Right lobe of liver (tissue), 6 donors: ENCODE data around the gene NAALADL2. TPM values are rescaled to one million over a fixed set of nuclear protein-coding genes. Genes with fewer than 3 reads are reported as not detected.

Source experiments
- ATAC-seq, 4 donors: fragments of 200-7000 bp; cut with Tn5 transposase; one replicate each; pipeline ENCODE4 v1.9.1; 2020; ENCODE audit warnings: mild to moderate bottlenecking in 4 of 4, moderate library complexity in 4 of 4
- DNase-seq, 3 donors: peaks; one replicate each; pipeline ENCODE4 v3.0.0-alpha.2; 2020
- H3K27ac ChIP-seq, 3 donors: fragments of 200-600 bp; one replicate each; pipeline ENCODE4 v1.8.0; 2022
- H3K27me3 ChIP-seq, 2 donors: fragments of 200-600 bp; one replicate each; pipeline ENCODE4 v1.8.0; 2022
- H3K36me3 ChIP-seq, 4 donors: fragments of 200-600 bp; sonication (generic) in 1 of 4; one replicate each; pipeline versions ENCODE4 v1.5.1 to v1.8.0; 2017 to 2022; ENCODE audit warnings: control low read depth in 1 of 4
- H3K4me1 ChIP-seq, 4 donors: fragments of 200-600 bp; sonication (generic) in 1 of 4; one replicate each; pipeline versions ENCODE4 v1.5.1 to v1.8.0; 2017 to 2022; ENCODE audit warnings: control low read depth in 1 of 4
- H3K4me3 ChIP-seq, 3 donors: fragments of 200-600 bp; one replicate each; pipeline ENCODE4 v1.8.0; 2022
- H3K9me3 ChIP-seq, 4 donors: fragments of 200-600 bp; sonication (generic) in 1 of 4; one replicate each; pipeline versions ENCODE4 v1.5.1 to v1.8.0; 2017 to 2022; ENCODE audit warnings: control low read depth in 1 of 4
- POLR2A ChIP-seq: fragments of 450-650 bp; IDR thresholded peaks from one replicate; pipeline ENCODE4 v1.6.1; 2017; ENCODE audit warnings: antibody characterized with exemption, mild to moderate bottlenecking
- WGBS: methylation state at CpG from one replicate; pipeline ENCODE4 v1.1.6; 2018; ENCODE audit warnings: low coverage, low lambda C conversion rate; ENCODE audit not compliant: insufficient coverage; ENCODE audit errors: missing lambda C conversion rate; 5-methylcytosine and 5-hydroxymethylcytosine counted together
- intact Hi-C, 2 donors: fragments of 100-400 bp; cut with DNase I; formaldehyde crosslinking; loops; one replicate each; pipeline versions ENCODE4 v1.11.2 to v1.14.1; 2022
- total RNA-seq, 6 experiments: library from RNA; depleted of rRNA in 2 of 6; stranded (reverse); fragments of >200 nt in 2 of 6; fragmentation: NEBNext Ultra II Directional in 3 of 6; extraction: Animal tissue kit (Norgen Biotek cat#: 25700) in 3 of 6; gene quantifications; one replicate each; pipeline versions ENCODE4 v1.1.0 to v1.2.4, GENCODE V29; 2016 to 2023
- TF ChIP-seq, protein P1 (sequence below), 4 donors: fragments of 200-600 bp in 3 of 4; fragments of 450-650 bp in 1 of 4; IDR thresholded peaks; one replicate each; pipeline versions ENCODE4 v1.5.1 to v1.8.0; 2016 to 2022; ENCODE audit warnings: antibody characterized with exemption in 4 of 4, mild to moderate bottlenecking in 2 of 4
- donor health status: DM: no; HTN: yes; CAD: no.
- donor health status: DM: no; HTN: no; CAD: no.
- donor health status: DM: no; HTN: no; CAD: no.
- donor health status: DM: no; HTN: yes; CAD: no.
- donor health status: DM: no; HTN: yes; CAD: no.

The NAALADL2 gene
- total RNA-seq, 6 experiments from 2014 or later, result 0.86 to 4.9 (median 3.2) TPM

- intact Hi-C loops, result no loop called here
- H3K4me1 ChIP-seq, result peaks cover 0 to 10% (median 4%) of the 10 kb centered on the region in 4 donors
- WGBS, result 74% methylated on average over 5 of the region's 5 CpGs
- ATAC-seq (no peak), DNase-seq (no peak)
- H3K4me3 ChIP-seq, result no peak overlapping the region
- H3K9me3 ChIP-seq, result no peaks in the 10 kb centered on the region
- TF ChIP-seq POLR2A, result no peak
- TF ChIP-seq, protein P1, sequence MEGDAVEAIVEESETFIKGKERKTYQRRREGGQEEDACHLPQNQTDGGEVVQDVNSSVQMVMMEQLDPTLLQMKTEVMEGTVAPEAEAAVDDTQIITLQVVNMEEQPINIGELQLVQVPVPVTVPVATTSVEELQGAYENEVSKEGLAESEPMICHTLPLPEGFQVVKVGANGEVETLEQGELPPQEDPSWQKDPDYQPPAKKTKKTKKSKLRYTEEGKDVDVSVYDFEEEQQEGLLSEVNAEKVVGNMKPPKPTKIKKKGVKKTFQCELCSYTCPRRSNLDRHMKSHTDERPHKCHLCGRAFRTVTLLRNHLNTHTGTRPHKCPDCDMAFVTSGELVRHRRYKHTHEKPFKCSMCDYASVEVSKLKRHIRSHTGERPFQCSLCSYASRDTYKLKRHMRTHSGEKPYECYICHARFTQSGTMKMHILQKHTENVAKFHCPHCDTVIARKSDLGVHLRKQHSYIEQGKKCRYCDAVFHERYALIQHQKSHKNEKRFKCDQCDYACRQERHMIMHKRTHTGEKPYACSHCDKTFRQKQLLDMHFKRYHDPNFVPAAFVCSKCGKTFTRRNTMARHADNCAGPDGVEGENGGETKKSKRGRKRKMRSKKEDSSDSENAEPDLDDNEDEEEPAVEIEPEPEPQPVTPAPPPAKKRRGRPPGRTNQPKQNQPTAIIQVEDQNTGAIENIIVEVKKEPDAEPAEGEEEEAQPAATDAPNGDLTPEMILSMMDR (IDR thresholded peaks at IDR 0.05), result no peak
- H3K36me3 ChIP-seq, result no peaks in the 10 kb centered on the region
- no peaks in the 10 kb centered on the region for H3K27me3 ChIP-seq
- H3K27ac ChIP-seq, result no peak overlapping the region
These were observed 574.0 kb downstream of the NAALADL2 start for GRCh38 chr3:175433026-175433674.

DNA sequence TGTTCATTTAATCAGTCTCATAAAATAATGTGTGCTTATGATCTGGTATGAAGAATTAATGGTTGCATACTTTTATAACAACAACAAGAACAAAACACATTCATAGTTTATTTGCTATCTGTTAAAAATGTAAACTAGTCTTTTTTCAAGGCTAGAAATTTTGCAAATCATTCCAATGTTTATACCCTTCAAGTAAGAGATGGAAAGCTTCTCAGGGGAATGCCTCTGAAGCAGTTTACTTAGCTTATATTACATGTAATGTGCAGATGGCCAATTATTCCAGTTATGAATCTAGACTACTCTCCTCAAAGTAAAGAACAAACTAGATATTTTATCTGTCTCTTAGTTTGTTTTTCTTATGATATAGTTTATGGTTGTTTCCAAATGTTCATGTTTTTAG lies 575.4 kb downstream of the NAALADL2 start:
- H3K4me3 ChIP-seq, result no peak overlapping the region
- no peaks in the 10 kb centered on the region for H3K36me3 ChIP-seq
- TF ChIP-seq, protein P1 (IDR thresholded peaks at IDR 0.05), result no peak
- TF ChIP-seq POLR2A, result no peak
- no peak for ATAC-seq
- no peaks in the 10 kb centered on the region for H3K27me3 ChIP-seq
- DNase-seq, result no peak
- no peaks in the 10 kb centered on the region for H3K9me3 ChIP-seq
- H3K4me1 ChIP-seq, result peaks cover 0 to 10% (median 4%) of the 10 kb centered on the region in 4 donors
- intact Hi-C loops, result no loop called here
- H3K27ac ChIP-seq, result no peak overlapping the region

DNA sequence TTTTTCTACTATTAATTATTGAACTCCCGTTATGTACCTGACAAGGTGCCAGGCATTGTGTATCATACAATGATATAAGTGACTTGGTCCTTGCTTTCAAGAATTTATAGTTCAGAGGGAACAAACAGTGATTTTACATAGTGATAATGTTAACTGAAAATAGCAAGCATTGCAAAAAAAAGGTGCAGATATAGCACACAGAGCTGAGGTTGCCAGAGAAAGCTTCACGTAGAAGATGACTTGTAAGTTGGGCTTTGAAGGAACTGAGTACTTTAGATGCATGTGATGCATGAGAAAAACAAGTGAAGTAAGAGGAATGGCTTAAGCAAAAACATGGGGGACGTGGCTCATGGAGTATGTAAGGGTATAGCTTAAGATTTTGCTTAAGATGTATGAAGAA lies 584.5 kb downstream of the NAALADL2 start:
- 83% methylated on average over 3 of the region's 3 CpGs for WGBS

GRCh38 chr3:175445741-175446140 lies 586.6 kb downstream of the NAALADL2 start:
- no peak for TF ChIP-seq POLR2A
- TF ChIP-seq, protein P1 (IDR thresholded peaks at IDR 0.05), result no peak
- WGBS, result no CpG with 5 or more reads among the region's 3 CpGs
- Histone ChIP-seq H3K4me3 (no peak overlapping the region), H3K36me3 (no peaks in the 10 kb centered on the region), H3K9me3 (no peaks in the 10 kb centered on the region), H3K4me1 (no peaks in the 10 kb centered on the region), H3K27me3 (no peaks in the 10 kb centered on the region), H3K27ac (no peak overlapping the region)
- intact Hi-C loops, result no loop called here
- no peak for DNase-seq
- no peak for ATAC-seq

More for the DNA sequence above, 584.5 kb downstream of the NAALADL2 start:
- DNase-seq, result no peak
- Histone ChIP-seq H3K4me1 (no peaks in the 10 kb centered on the region), H3K27ac (no peak overlapping the region), H3K9me3 (no peaks in the 10 kb centered on the region), H3K4me3 (no peak overlapping the region), H3K27me3 (no peaks in the 10 kb centered on the region), H3K36me3 (no peaks in the 10 kb centered on the region)
- intact Hi-C loops, result no loop called here
- no peak for TF ChIP-seq POLR2A
- ATAC-seq, result no peak

DNA sequence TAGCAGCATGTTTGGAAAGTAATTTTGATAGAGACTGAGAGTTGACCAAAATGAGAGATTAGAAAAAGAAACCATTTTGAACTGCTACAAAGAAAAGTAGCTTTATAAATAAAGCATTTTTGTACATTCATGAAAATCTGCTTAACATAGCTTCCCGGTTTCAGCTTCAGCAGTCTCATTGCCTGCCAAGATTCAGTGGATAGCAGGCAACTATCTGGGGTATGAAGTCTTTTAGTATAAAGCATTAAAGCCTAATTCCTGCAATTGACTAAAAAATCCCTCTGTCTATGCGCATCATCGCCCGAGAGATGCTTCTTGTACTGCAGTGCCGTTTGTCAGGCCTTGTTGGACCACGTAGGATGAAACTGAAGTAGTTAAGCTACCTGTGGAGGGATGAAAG lies 588.4 kb downstream of the NAALADL2 start:
- Histone ChIP-seq H3K9me3 (no peaks in the 10 kb centered on the region), H3K27ac (no peak overlapping the region), H3K4me1 (no peaks in the 10 kb centered on the region), H3K4me3 (no peak overlapping the region), H3K36me3 (no peaks in the 10 kb centered on the region), H3K27me3 (no peaks in the 10 kb centered on the region)
- 78% methylated on average over 2 of the region's 6 CpGs for WGBS
- intact Hi-C loops, result no loop called here
- no peak for TF ChIP-seq POLR2A
- TF ChIP-seq, protein P1 (IDR thresholded peaks at IDR 0.05), result no peak
- no peak for DNase-seq
- no peak for ATAC-seq
